Measurements from ENCODE around the gene TRAF7. TPM values are rescaled to one million over a fixed set of nuclear protein-coding genes. Genes with fewer than 3 reads are reported as not detected.

Gene TRAF7
- 70.8 TPM for polyA plus RNA-seq (2012; ENCODE audit: insufficient read length, low read depth)

GRCh38 chr16:2155091-2155950 is at the start of gene TRAF7:
TSS of gene TRAF7 (plus strand) at chr16:2155782. CDS start at chr16:2163921, 8,139 bp downstream.
- TF ChIP-seq FOXP2 (optimal IDR thresholded peaks at IDR 0.05; ENCODE audit: borderline replicate concordance, extremely low read depth, extremely low read length, insufficient read depth) (no peak), TAF1 (IDR thresholded peaks at IDR 0.05; ENCODE audit: borderline replicate concordance, insufficient read depth, low read length) (peak; percentile 99), REST (IDR thresholded peaks at IDR 0.05; ENCODE audit: insufficient read depth in 1 of 2, low read depth in 2 of 2, low read length in 2 of 2) (peak in 1 of 2 experiments; percentile 68; a peak in 1 of 4 replicates), POLR2AphosphoS5 (IDR thresholded peaks at IDR 0.05; ENCODE audit: low read depth, low read length) (peak; percentile 100), SIN3A (IDR thresholded peaks at IDR 0.05; ENCODE audit: borderline replicate concordance, insufficient read depth, low read length) (peak; percentile 67; the same call in 1 of the 2 replicates)

GRCh38 chr16:2115591-2115973 is 40.0 kb upstream of the TRAF7 start:
- TF ChIP-seq TAF1 (IDR thresholded peaks at IDR 0.05; ENCODE audit: borderline replicate concordance, insufficient read depth, low read length) (no peak), REST (IDR thresholded peaks at IDR 0.05; ENCODE audit: insufficient read depth in 1 of 2, low read depth in 2 of 2, low read length in 2 of 2) (no peak), SIN3A (IDR thresholded peaks at IDR 0.05; ENCODE audit: borderline replicate concordance, insufficient read depth, low read length) (no peak), FOXP2 (optimal IDR thresholded peaks at IDR 0.05; ENCODE audit: borderline replicate concordance, extremely low read depth, extremely low read length, insufficient read depth) (no peak), POLR2AphosphoS5 (IDR thresholded peaks at IDR 0.05; ENCODE audit: low read depth, low read length) (no peak)

GRCh38 chr16:2121853-2122252 is 33.7 kb upstream of the TRAF7 start:
- no peak for TF ChIP-seq TAF1 (IDR thresholded peaks at IDR 0.05; ENCODE audit: borderline replicate concordance, insufficient read depth, low read length)
- no peak for TF ChIP-seq POLR2AphosphoS5 (IDR thresholded peaks at IDR 0.05; ENCODE audit: low read depth, low read length)
- no peak for TF ChIP-seq SIN3A (IDR thresholded peaks at IDR 0.05; ENCODE audit: borderline replicate concordance, insufficient read depth, low read length)
- no peak for TF ChIP-seq FOXP2 (optimal IDR thresholded peaks at IDR 0.05; ENCODE audit: borderline replicate concordance, extremely low read depth, extremely low read length, insufficient read depth)
- TF ChIP-seq REST (IDR thresholded peaks at IDR 0.05; ENCODE audit: insufficient read depth in 1 of 2, low read depth in 2 of 2, low read length in 2 of 2) = no peak

DNA sequence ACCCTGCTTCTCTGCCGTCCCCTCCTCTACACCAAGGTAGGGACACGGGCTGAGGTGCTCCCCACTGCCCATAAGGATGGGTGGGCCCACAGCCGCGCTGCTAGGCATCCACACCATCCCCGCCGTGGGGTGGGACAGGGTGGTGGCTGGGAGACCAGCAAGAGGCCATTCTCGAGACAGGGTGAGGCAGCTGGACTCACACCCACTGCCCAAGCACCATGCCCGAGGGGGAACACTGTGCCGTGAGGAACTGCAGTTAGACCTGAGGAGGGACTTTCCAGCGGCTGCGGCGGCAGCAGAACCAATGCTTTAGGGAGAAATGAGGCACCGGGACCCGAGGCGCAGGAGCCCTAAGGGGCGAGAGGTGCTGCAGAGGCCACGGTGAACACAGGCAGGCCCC is 33.2 kb upstream of the TRAF7 start:
- TF ChIP-seq POLR2AphosphoS5 (IDR thresholded peaks at IDR 0.05; ENCODE audit: low read depth, low read length) (no peak), TAF1 (IDR thresholded peaks at IDR 0.05; ENCODE audit: borderline replicate concordance, insufficient read depth, low read length) (no peak), SIN3A (IDR thresholded peaks at IDR 0.05; ENCODE audit: borderline replicate concordance, insufficient read depth, low read length) (no peak), FOXP2 (optimal IDR thresholded peaks at IDR 0.05; ENCODE audit: borderline replicate concordance, extremely low read depth, extremely low read length, insufficient read depth) (no peak), REST (IDR thresholded peaks at IDR 0.05; ENCODE audit: insufficient read depth in 1 of 2, low read depth in 2 of 2, low read length in 2 of 2) (no peak)

All from PFSK-1 (cell line).